ENCODE results near the gene LYPD6B.

Gene LYPD6B

GRCh38 chr2:149015501-149015900 lies 23.0 kb upstream of the LYPD6B start:
- DNase-seq, result no peak

- no peak for DNase-seq
These were observed 22.5 kb upstream of the LYPD6B start for GRCh38 chr2:149015926-149016563.

GRCh38 chr2:149017116-149017985 lies 21.1 kb upstream of the LYPD6B start:
- no peak for DNase-seq

GRCh38 chr2:149018981-149019380 lies 19.5 kb upstream of the LYPD6B start:
- no peak for DNase-seq

GRCh38 chr2:149019768-149020167 lies 18.7 kb upstream of the LYPD6B start:
- DNase-seq, result no peak

GRCh38 chr2:149020432-149020851 lies 18.1 kb upstream of the LYPD6B start:
- no peak for DNase-seq

- no peak for DNase-seq
These were observed 17.2 kb upstream of the LYPD6B start for GRCh38 chr2:149021271-149021719.

- DNase-seq, result no peak
These were observed 16.7 kb upstream of the LYPD6B start for GRCh38 chr2:149021761-149022160.

GRCh38 chr2:149023091-149023490 lies 15.4 kb upstream of the LYPD6B start:
- no peak for DNase-seq

- no peak for DNase-seq
These were observed 10.8 kb upstream of the LYPD6B start for GRCh38 chr2:149027590-149028250.

GRCh38 chr2:149028377-149028776 lies 10.1 kb upstream of the LYPD6B start:
- DNase-seq, result no peak

GRCh38 chr2:149028891-149029290 lies 9.6 kb upstream of the LYPD6B start:
- no peak for DNase-seq

- DNase-seq, result no peak
These were observed 9.1 kb upstream of the LYPD6B start for GRCh38 chr2:149029307-149029965.

GRCh38 chr2:149031396-149031795 lies 7.1 kb upstream of the LYPD6B start:
- no peak for DNase-seq

GRCh38 chr2:149033716-149034115 lies 4.8 kb upstream of the LYPD6B start:
- no peak for DNase-seq

GRCh38 chr2:149034406-149034805 lies 4.1 kb upstream of the LYPD6B start:
- DNase-seq, result no peak

- no peak for DNase-seq
These were observed 1.8 kb upstream of the LYPD6B start for GRCh38 chr2:149036507-149037293.

GRCh38 chr2:149037851-149038250 lies 648 bp upstream of the LYPD6B start:
- no peak for DNase-seq

GRCh38 chr2:149039213-149039724 lies 770 bp downstream of the LYPD6B start:
- no peak for DNase-seq

- DNase-seq, result no peak
These were observed 2.0 kb downstream of the LYPD6B start for GRCh38 chr2:149040451-149040850.

GRCh38 chr2:149041482-149041881 lies 3.0 kb downstream of the LYPD6B start:
- no peak for DNase-seq

GRCh38 chr2:149042881-149043280 lies 4.4 kb downstream of the LYPD6B start:
- DNase-seq, result no peak
